HG02943 (cell line): ENCODE results near the gene IGF1R.
"Not testable (repeated sequence)": the region's sequence is repeated elsewhere in the genome, so short reads cannot be mapped to it uniquely, and the experiment has no call there.

Experiments
- ATAC-seq: cut with Tn5 transposase; IDR thresholded peaks from one replicate; pipeline ENCODE4 v1.9.1; 2021; ENCODE audit warnings: mild to moderate bottlenecking, low read depth, moderate library complexity; ENCODE audit not compliant: unreplicated experiment

The IGF1R gene

GRCh38 chr15:98966091-98966787 lies 317.9 kb downstream of the IGF1R start:
- ATAC-seq, result no peak

DNA sequence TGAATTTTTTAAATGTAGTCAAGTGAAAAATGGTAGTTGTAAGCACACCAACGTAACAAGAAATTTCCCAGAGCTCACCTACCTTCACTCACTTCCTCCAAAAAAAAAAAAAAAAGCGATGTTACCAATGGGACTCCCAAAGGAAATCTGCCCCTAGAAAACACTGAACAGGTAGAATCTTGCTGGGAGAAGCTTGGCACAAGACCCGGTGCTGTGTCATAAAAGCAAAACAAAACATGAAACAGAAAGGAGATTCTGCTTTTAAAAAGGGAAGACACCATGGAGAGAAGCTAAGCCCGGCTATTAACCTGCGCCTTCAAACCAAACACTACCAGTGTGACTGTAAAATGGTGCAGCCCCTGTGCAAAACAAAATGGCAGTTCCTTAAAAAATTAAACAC lies 318.8 kb downstream of the IGF1R start:
- ATAC-seq, result no peak

- no peak for ATAC-seq
Observed at GRCh38 chr15:98967916-98968315, 319.6 kb downstream of the IGF1R start.

GRCh38 chr15:98968576-98968975 lies 320.2 kb downstream of the IGF1R start:
- ATAC-seq, result no peak

- ATAC-seq, result no peak
Observed at GRCh38 chr15:98969126-98969735, 320.9 kb downstream of the IGF1R start.

- ATAC-seq, result no peak
Observed at GRCh38 chr15:98970799-98971198, 322.5 kb downstream of the IGF1R start.

- no peak for ATAC-seq
Observed at GRCh38 chr15:98976500-98976899, 328.2 kb downstream of the IGF1R start.

DNA sequence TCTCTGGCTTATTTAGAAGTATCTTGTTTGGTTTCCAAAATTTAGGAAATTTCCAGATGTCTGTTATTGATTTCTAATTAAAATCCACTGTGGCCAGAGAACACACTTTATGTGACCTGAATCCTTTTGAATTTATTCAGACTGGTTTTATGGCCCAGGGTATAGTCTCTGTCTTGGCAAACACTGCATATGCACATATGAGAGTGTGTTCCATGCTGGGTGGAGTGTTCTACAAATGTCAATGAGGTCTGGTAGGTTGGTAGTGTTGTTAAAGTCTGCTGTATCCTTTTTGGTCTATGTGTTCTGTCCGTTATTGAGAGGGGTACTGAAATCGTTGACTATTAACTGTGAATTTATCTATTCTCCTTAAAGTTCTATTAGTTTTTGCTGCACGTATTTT lies 329.1 kb downstream of the IGF1R start:
- no peak for ATAC-seq

DNA sequence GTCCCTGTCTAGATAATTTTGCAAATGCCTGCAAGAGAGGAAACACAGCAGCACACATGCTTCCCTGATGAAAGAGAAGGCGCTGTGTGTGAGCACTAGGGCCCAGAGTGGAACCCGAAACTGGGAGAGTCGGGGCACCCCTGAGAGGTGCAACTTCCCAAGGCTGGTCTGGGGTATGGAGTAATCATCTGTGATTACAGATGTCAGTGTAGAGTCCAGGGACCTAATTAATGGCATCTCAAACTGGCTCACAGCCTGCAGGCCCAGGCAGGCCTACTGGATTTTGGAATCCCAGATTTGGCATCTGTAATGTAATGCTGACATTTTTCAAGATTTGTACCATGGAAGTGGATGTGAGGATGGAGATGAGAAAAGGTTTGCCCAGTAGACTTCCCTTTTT lies 329.8 kb downstream of the IGF1R start:
- ATAC-seq, result no peak

DNA sequence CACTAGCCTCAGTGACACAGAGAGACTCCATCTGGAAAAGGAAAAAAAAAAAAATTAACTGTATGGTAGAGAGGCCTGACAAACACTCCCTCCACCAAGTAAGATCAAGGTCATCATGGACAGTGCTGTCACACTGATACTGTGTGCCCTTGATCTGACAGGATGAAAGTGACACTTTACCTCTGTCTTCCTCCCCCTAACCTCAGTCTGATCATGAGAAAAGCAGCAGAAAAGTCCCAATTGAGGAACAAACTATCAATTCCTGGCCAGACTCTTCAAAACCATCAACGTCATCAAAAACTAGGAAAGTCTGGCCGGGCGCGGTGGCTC lies 332.5 kb downstream of the IGF1R start:
- ATAC-seq, result no peak

GRCh38 chr15:98981851-98982722 lies 333.7 kb downstream of the IGF1R start:
- no peak for ATAC-seq

DNA sequence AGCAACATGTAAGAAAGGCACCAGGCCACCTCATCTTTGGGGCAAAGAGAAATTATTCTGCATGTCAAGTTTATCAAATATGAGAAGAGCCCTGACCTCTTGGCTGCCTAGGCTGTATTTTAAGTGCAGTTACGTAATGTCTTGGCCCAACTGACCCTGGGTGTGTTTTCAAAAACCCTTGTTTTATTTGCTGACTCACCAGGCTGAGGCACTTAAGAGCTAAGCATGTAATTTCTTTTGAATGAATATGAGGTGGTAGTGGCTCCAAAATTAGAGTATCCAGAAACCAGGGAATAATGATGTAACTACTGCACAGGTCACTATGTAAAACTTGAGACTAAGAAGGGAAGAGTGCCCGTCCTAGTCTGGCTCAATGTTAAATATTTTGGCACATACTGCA lies 335.0 kb downstream of the IGF1R start:
- no peak for ATAC-seq

- no peak for ATAC-seq
Observed at GRCh38 chr15:98986281-98986680, 337.9 kb downstream of the IGF1R start.

GRCh38 chr15:98994892-98995291 lies 346.6 kb downstream of the IGF1R start:
- no peak for ATAC-seq

GRCh38 chr15:98996169-98996568 lies 347.8 kb downstream of the IGF1R start:
- no peak for ATAC-seq

GRCh38 chr15:98996624-98997023 lies 348.3 kb downstream of the IGF1R start:
- ATAC-seq, result no peak

- ATAC-seq, result no peak
Observed at GRCh38 chr15:98997312-98997711, 349.0 kb downstream of the IGF1R start.

- ATAC-seq, result no peak
Observed at GRCh38 chr15:98997755-98998154, 349.4 kb downstream of the IGF1R start.

GRCh38 chr15:98998279-98998678 lies 349.9 kb downstream of the IGF1R start:
- no peak for ATAC-seq

GRCh38 chr15:98999233-98999632 lies 350.9 kb downstream of the IGF1R start:
- no peak for ATAC-seq

- no peak for ATAC-seq
Observed at GRCh38 chr15:99002226-99002625, 353.9 kb downstream of the IGF1R start.

DNA sequence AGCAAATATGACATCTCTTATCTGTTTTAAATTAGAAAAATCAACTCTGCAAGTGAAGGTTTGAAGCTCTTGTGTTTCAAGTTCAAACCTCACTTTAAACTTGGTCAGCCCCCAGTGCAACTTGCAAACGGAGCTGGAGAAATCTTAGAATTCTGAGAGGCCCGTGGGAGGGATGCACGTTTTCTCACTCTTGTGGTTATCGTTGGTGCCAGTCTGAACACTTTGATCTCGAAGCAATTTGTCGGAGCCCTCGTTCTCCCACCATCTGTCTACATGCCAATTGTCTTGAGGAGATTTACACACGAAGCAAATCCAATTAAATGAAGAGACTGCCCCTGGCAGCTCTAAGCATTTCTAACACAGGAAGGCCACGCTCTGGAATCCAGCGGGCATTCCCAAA lies 355.0 kb downstream of the IGF1R start:
- ATAC-seq, result not testable (repeated sequence)
